Activated naive CD4-positive, alpha-beta T cell treated with anti-CD3 and anti-CD28 coated beads, Interleukin-2, amount 50 U/mL, for 72 hours (primary cell): ENCODE data around the gene LINC00305. TPM values are rescaled to one million over a fixed set of nuclear protein-coding genes. Genes with fewer than 3 reads are reported as not detected.
A peak's percentile ranks its signal among the peaks of the same experiment; 100 is the strongest.

Experiments
- ATAC-seq, 2 donors: fragments of 150-1000 bp; cut with Tn5 transposase; 2 replicates each; pipeline ENCODE4 v1.10.0; 2021; ENCODE audit warnings: mild to moderate bottlenecking in 2 of 2, moderate library complexity in 2 of 2
- DNase-seq, 2 donors: peaks; one replicate each; pipeline ENCODE4 v3.0.0; 2021 to 2022; ENCODE audit warnings: low spot score in 2 of 2
- H3K27ac Mint-ChIP-seq, 2 donors: one replicate each; pipeline ENCODE4 v1.8.0; 2022; ENCODE audit warnings: mild to moderate bottlenecking in 2 of 2, mixed read lengths in 2 of 2
- H3K36me3 Mint-ChIP-seq, 2 donors: one replicate each; pipeline ENCODE4 v1.8.0; 2022; ENCODE audit warnings: mixed read lengths in 2 of 2
- H3K9me3 Mint-ChIP-seq, 2 donors: one replicate each; pipeline ENCODE4 v1.8.0; 2022; ENCODE audit warnings: mixed read lengths in 2 of 2
- total RNA-seq, 2 donors: library from RNA; stranded (reverse); gene quantifications; one replicate each; pipeline ENCODE4 v1.2.3, GENCODE V29; 2022

Gene LINC00305
- not detected for total RNA-seq

GRCh38 chr18:64148988-64149387 is at the start of gene LINC00305:
LINC00305 (minus strand) TSS chr18:64149088.
- Mint-ChIP-seq H3K36me3 (no peaks in the 10 kb centered on the region), H3K27ac (no peak within 1 kb of the TSS), H3K9me3 (peaks cover 0 to 4% of the 10 kb centered on the region in 2 donors)
- ATAC-seq = no peak
- DNase-seq = no peak

GRCh38 chr18:64191069-64191468 is 42.2 kb upstream of the LINC00305 start:
- Mint-ChIP-seq H3K27ac (no peak overlapping the region), H3K9me3 (peaks cover 0 to under 1% of the 10 kb centered on the region in 2 donors), H3K36me3 (no peaks in the 10 kb centered on the region)
- ATAC-seq (no peak), DNase-seq (no peak)

GRCh38 chr18:64185987-64186386 is 37.1 kb upstream of the LINC00305 start:
- DNase-seq (no peak), ATAC-seq (no peak)
- H3K9me3 Mint-ChIP-seq = peaks cover 0 to 8% of the 10 kb centered on the region in 2 donors
- no peak overlapping the region for H3K27ac Mint-ChIP-seq
- no peaks in the 10 kb centered on the region for H3K36me3 Mint-ChIP-seq

DNA sequence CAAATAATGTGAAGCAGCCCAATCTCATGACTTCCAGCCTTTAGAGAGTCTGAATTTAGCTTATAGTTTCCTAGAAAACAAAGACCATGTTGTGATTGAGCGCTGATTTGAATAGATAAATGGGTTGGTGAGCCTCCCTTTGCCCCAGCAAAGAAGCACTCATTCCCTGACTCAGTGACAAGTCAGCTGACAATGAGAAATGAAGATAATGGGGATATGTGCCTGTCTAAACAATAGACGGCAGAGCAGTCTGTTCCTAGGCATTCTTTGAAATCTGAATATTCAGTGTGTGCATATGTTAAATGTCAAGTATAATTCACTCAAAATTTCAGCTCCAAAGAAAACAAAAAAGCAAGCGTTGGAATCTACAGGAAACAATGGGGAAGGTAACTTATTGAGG is 34.8 kb upstream of the LINC00305 start:
- ATAC-seq (no peak), DNase-seq (no peak)
- H3K27ac Mint-ChIP-seq = no peak overlapping the region
- peaks cover 0 to 8% of the 10 kb centered on the region in 2 donors for H3K9me3 Mint-ChIP-seq
- no peaks in the 10 kb centered on the region for H3K36me3 Mint-ChIP-seq

GRCh38 chr18:64180617-64181016 is 31.7 kb upstream of the LINC00305 start:
- no peak for ATAC-seq
- H3K36me3 Mint-ChIP-seq = no peaks in the 10 kb centered on the region
- no peak overlapping the region for H3K27ac Mint-ChIP-seq
- no peak for DNase-seq
- H3K9me3 Mint-ChIP-seq = peaks cover 0 to 3% of the 10 kb centered on the region in 2 donors

DNA sequence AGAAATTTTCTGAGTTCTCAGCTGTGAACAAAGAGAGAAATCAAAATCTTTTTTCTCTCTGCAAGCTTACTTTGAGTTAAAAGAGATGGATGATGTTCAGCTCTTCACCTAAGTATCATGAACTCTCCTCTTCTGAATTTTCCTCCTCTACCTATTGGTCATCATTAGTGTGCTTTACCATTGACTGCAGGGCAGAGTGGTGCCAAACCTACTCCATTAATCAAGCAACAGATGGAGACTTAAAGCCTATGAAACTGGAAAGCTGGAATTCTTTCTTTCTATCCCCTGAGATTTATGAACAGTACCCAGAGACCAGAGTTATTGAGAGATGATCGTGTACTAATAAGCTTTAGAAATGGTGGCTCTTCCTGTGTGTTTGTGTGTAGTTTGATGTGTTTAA is 31.3 kb upstream of the LINC00305 start:
- peaks cover 0 to 5% of the 10 kb centered on the region in 2 donors for H3K9me3 Mint-ChIP-seq
- ATAC-seq (no peak), DNase-seq (no peak)
- no peak overlapping the region for H3K27ac Mint-ChIP-seq
- H3K36me3 Mint-ChIP-seq = no peaks in the 10 kb centered on the region

- Mint-ChIP-seq H3K36me3 (no peaks in the 10 kb centered on the region), H3K27ac (no peak overlapping the region), H3K9me3 (peaks cover 0 to 8% of the 10 kb centered on the region in 2 donors)
- DNase-seq (no peak), ATAC-seq (peak; percentile 20 to 40)
These were observed 30.7 kb upstream of the LINC00305 start for GRCh38 chr18:64179556-64180080.

- Mint-ChIP-seq H3K36me3 (no peaks in the 10 kb centered on the region), H3K27ac (no peak overlapping the region), H3K9me3 (peaks cover 0 to 8% of the 10 kb centered on the region in 2 donors)
- no peak for ATAC-seq
- no peak for DNase-seq
These were observed 30.0 kb upstream of the LINC00305 start for GRCh38 chr18:64178860-64179259.

DNA sequence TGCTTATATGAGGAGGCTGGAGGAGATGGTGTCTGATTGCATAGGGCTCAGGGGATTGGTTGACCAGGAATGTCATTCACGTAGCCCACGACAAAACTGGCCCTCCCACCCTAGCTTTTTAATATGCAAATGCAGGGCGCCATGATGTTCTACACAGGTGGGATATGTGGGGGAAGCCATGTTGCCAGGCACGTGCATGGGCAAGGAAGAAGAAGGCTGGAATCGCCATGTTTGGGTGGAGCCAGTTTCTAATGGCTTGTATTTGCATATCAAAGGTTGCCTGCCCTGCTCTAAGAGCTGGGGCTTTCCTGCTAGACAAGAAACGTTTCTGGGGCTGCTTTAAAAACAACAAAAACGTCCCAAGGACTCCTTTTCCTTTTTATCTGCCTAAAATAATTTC is 26.5 kb upstream of the LINC00305 start:
- ATAC-seq = no peak

GRCh38 chr18:64171576-64171975 is 22.7 kb upstream of the LINC00305 start:
- Mint-ChIP-seq H3K9me3 (peaks cover 4% of the 10 kb centered on the region in 2 donors), H3K27ac (no peak overlapping the region), H3K36me3 (no peaks in the 10 kb centered on the region)
- no peak for ATAC-seq
- no peak for DNase-seq

More for the DNA sequence above, 26.5 kb upstream of the LINC00305 start:
- Mint-ChIP-seq H3K36me3 (no peaks in the 10 kb centered on the region), H3K9me3 (peaks cover 0 to 4% of the 10 kb centered on the region in 2 donors), H3K27ac (no peak overlapping the region)
- DNase-seq = no peak

DNA sequence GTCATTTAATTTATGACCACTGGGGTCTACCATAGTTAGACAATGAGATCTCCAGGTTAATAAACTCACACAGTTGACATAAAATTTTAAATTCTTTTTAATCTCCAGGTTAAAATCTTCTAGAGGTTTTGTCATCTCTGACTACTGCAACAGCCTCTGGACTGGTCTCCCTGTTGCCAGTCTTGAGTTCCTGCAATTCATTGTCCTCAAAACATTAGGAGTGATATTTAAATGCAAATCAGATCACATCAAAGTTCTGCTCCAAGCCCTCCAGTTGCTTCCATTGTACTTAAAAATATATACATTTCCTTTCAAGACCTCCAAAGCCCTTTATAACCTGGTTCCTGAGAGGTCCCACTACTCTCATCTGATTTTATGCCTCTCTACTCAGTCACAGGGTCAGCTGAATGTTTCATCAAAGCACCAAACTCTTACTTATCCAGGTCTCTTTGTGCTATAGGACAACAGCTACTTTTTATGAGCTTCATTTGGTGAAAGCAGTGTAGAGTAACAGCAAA is 18.6 kb upstream of the LINC00305 start:
- Mint-ChIP-seq H3K36me3 (no peaks in the 10 kb centered on the region), H3K9me3 (peaks cover 0 to 4% of the 10 kb centered on the region in 2 donors), H3K27ac (no peak overlapping the region)
- DNase-seq (no peak), ATAC-seq (no peak)

DNA sequence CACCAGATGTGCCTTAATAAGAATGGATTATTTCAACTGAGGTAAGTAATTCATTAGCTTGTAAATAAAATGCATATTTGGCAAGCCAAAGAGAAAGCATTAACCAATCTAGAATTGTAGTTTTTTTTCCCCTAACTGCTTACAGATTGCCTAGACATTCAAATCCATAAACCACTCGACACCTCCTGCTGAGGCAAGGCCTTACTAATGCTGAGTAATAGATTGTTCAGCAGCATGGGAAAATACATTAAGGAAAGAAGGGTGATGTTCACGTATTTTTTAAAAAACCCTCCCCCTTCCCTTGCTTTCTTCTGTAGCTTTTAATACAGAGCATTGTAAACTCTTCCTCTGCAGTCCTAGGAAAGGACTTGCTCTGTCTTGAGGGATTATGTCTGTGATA is 17.0 kb upstream of the LINC00305 start:
- Mint-ChIP-seq H3K9me3 (peaks cover 0 to 4% of the 10 kb centered on the region in 2 donors), H3K27ac (no peak overlapping the region), H3K36me3 (no peaks in the 10 kb centered on the region)
- ATAC-seq = no peak
- DNase-seq = no peak

DNA sequence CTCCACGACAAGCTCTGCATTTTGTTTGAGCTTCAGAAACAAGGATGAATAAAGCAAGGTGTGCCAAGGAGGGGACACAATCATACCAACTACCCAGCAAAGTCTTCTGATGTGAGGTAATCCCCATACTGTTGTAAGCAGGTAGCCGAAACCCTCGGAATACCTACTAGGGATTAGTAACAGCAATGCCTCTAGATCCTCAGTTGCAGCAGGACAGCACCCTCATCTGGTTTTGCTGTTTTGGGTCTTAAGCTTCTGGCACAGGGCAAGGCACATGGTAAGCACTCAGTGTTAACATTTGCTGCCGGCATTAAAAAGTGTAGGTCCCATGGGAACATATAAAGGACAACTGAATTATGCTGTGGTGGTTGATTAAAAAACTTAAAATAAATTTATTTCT is 16.0 kb upstream of the LINC00305 start:
- Mint-ChIP-seq H3K9me3 (peaks cover 0 to 4% of the 10 kb centered on the region in 2 donors), H3K36me3 (no peaks in the 10 kb centered on the region), H3K27ac (no peak overlapping the region)
- ATAC-seq (no peak), DNase-seq (no peak)

- no peak for DNase-seq
- peaks cover 0 to 4% of the 10 kb centered on the region in 2 donors for H3K9me3 Mint-ChIP-seq
- ATAC-seq = no peak
These were observed 1.1 kb upstream of the LINC00305 start for GRCh38 chr18:64149916-64150438.

GRCh38 chr18:64142904-64143303 is 6.0 kb downstream of the LINC00305 start:
- ATAC-seq = no peak
- Mint-ChIP-seq H3K36me3 (no peaks in the 10 kb centered on the region), H3K27ac (no peak overlapping the region), H3K9me3 (peaks cover 3 to 4% of the 10 kb centered on the region in 2 donors)
- DNase-seq = no peak

More at GRCh38 chr18:64149916-64150438, 1.1 kb upstream of the LINC00305 start:
- Mint-ChIP-seq H3K36me3 (no peaks in the 10 kb centered on the region), H3K27ac (no peak overlapping the region)

- no peak for ATAC-seq
- no peaks in the 10 kb centered on the region for H3K36me3 Mint-ChIP-seq
These were observed 11.0 kb downstream of the LINC00305 start for GRCh38 chr18:64137914-64138313.

DNA sequence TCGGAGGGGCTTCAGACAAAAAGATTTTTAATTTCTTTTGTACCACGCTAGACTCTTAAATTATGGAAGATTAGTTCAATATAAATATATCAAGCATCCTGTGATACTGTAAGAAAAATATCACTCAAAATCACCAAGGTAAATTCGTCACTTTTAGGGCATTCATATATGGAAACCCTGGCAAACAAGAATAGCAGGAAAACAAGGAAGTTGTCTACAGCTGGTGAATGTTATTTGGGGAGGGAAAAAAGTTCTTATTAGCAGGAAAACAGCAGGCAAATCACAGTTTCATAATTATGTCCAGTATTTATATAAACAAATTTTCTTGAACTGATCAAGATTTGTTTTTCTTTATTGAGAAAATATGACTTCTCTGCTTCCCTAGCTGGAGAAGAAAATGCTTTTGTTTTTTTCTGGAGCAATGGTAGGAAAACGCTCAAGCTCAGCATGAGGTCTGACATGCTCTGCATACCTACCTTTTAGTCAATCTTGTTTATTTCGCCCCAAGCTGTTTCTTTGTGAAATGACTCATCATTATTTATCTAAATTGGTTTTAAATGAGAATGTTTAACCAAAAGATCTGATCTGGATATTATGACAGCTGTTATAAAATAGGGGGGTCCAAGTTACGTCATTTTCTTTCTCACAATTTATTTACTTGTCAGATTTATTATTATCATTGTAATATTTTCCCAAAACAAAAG is 14.7 kb downstream of the LINC00305 start:
- Mint-ChIP-seq H3K27ac (no peak overlapping the region), H3K36me3 (no peaks in the 10 kb centered on the region), H3K9me3 (no peaks in the 10 kb centered on the region)
- ATAC-seq (no peak), DNase-seq (no peak)

More at GRCh38 chr18:64137914-64138313, 11.0 kb downstream of the LINC00305 start:
- H3K9me3 Mint-ChIP-seq = peaks cover 0 to 3% of the 10 kb centered on the region in 2 donors
- no peak overlapping the region for H3K27ac Mint-ChIP-seq
- no peak for DNase-seq
